ENCODE data around the gene DR1.
"Not testable (repeated sequence)": the region's sequence is repeated elsewhere in the genome, so short reads cannot be mapped to it uniquely, and the experiment has no call there.

The DR1 gene

DNA sequence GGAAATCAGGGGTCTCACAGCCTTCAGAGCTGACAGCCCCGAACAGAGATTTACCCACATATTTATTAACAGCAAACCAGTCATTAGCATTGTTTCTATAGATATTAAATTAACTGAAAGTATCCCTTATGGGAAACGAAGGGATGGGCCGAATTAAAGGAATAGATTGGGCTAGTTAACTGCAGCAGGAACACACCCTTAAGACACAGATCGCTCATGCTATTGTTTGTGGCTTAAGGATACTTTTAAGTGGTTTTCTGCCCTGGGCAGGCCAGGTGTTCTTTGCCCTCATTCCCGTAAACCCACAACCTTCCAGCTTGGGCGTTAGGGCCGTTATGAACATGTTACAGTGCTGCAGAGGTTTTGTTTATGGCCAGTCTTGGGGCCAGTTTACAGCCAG lies 40.6 kb downstream of the DR1 start:
- not testable (repeated sequence) for DNase-seq (ENCODE audit: low read depth in 2 of 2)

DNA sequence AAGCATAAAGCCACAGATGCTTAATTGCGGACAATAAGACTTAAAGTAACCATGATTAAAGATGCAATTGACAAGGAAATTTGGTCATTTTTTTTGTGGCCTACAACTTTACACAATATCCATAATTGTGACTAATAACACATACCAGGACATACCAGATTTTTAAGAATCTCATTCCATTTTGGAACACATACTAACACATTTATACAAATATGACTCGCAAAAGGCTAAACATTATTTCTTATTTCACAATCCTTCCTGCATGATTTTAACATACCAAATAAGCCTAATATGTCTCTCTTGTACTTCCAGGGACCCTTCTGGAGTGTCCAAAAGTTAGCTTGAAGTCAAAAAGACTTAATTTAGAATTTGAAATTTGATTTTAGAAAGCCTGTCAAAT lies 48.8 kb downstream of the DR1 start:
- no peak for DNase-seq (ENCODE audit: low read depth in 2 of 2)

DNA sequence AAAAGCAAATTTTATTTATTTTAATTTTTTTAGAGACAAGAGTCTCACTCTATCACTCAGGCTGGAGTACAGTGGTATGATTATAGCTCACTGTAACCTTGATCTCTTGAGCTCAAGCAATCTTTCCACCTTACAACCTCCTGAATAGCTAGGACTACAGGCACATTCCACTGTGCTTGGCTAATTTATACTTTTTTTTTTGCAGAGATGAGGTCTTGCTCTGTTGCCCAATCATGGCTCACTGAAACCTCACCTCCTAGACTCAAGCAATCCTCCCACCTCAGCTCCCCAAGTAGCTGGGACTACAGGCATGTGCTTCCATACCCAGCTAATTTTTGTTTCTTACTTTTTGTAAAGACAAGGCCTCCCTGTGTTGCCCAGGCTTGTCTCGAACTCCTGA lies 49.5 kb downstream of the DR1 start:
- DNase-seq (ENCODE audit: low read depth in 2 of 2), result no peak

DNA sequence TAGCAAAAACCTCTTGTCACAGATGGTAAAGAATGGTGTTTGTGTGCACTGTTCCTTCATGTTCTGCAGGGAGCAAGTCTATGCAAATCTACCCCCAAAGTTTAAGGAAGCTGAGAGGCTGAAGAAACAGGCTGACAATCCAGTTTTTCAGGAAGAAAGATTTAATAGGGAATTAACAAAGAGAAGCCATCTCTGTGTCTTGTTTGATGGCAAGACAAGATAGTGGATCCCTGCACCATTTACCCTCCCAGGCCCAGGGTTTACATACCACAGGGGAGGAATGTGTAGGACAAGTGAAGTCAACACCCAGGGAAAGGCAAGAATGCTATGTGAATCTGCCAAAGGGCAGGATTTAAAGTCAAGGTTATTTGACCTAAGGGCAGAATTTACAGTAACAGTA lies 54.1 kb downstream of the DR1 start:
- DNase-seq (ENCODE audit: low read depth in 2 of 2), result no peak

DNA sequence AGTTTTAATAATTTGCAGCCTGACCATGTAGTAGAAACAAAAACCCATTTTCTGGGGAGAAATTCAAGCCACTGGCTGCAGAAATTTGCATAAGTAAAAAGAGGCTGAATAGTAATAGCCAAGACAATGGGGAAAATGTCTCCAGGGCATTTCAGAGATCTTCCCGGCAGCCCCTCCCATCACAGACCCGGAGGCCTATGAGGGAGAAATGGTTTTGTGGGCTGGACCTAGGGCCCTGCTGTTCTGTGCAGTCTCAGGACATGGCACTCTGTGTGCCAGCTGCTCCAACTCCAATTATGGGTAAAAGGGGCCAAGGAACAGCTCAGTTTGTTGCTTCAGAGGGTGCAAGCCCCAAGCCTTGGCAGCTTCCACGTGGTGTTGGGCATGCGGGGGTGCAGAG lies 62.5 kb downstream of the DR1 start:
- no peak for DNase-seq (ENCODE audit: low read depth in 2 of 2)

DNA sequence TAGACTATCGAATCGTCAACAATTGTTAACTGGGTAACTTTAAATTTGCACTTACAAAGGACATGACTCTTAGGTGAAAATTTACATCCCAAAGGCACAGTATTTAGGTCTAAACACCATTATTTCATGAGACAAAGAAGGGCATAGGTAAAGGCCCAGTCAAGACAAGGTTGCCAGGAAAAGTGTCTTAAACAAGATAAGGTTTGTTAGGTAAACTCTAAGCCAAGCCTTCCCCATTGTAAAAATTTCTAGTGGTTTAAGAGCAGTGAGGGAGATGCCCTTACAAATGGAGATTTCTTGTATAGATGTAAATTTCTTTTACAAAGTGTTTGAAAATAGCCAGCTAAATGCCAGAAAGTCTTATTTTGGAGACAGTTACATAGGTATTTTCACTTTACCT lies 65.3 kb downstream of the DR1 start:
- DNase-seq (ENCODE audit: low read depth in 2 of 2), result no peak

DNA sequence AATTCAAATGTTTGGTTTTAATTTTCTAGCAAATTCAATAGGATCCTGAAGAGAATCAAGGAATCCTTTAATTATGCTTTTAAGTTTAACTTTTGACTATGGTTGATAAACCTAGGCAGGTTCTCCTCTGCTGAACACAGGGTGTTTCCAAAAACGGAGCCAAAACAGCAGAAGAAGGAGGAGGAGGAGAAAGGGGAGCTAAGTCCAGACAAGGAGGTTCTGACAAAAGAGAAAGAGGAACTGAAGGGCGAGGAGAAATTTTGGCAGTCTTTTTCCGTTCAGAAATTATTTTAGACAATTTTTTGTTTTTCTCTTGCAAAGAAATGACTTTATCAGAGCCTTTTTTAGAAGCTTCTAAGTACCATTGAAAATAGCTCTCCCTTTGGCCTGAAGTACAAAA lies 69.0 kb downstream of the DR1 start:
- DNase-seq (ENCODE audit: low read depth in 2 of 2), result no peak

DNA sequence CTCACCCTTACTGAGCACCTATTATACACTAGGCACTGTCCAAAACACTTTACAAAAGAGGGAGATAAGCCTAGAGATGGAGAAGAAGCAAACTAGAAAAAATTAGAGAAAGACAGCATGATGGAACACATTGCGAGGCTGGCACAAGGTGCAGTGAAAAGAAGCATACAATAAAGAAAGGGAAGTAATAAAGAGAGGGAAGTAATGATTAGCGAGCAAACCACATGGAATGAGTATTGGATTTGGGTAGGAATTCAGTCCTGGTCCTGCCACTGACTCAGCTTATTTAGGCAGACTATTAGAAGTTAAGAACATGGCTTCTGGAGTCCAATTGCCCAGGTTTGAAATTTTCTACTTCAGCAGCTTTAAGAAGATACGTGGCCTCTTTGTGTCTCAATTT lies 69.6 kb downstream of the DR1 start:
- no peak for DNase-seq (ENCODE audit: low read depth in 2 of 2)

DNA sequence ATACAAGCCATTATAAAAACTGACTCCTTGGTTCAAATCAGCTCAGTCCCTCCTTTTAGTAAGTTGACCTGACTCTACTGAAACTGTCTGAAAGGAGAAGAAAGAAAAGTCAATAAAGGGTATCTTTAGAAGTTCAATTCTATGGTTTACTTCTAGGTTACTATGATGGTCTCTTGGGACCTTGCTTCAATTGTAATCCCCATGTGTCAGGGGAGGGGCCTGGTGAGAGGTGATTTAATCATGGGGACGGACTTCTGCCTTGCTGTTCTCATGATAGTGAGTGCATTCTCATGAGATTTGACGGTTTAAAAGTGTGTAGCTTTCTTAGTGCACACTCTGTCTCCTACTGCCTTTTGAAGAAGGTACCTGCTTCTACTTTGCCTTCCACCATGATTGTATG lies 70.5 kb downstream of the DR1 start:
- DNase-seq (ENCODE audit: low read depth in 2 of 2), result no peak
